Mesothelial cell of epicardium (in vitro differentiated cells): ENCODE data around the gene MAPK14. TPM values are rescaled to one million over a fixed set of nuclear protein-coding genes. Genes with fewer than 3 reads are reported as not detected.

Source experiments
- DNase-seq, 2 experiments: peaks; one replicate each; pipeline ENCODE4 v3.0.0; 2021; ENCODE audit warnings: low spot score in 2 of 2; ENCODE audit not compliant: unreplicated experiment in 2 of 2
- H3K27ac Mint-ChIP-seq: 2 replicates; pipeline ENCODE4 v1.8.0; 2021; ENCODE audit warnings: mixed read lengths
- H3K27me3 Mint-ChIP-seq: 2 replicates; pipeline ENCODE4 v1.8.0; 2021; ENCODE audit warnings: low read depth, mixed read lengths
- H3K36me3 Mint-ChIP-seq: 2 replicates; pipeline ENCODE4 v1.8.0; 2021; ENCODE audit warnings: mixed read lengths
- H3K4me1 Mint-ChIP-seq: 2 replicates; pipeline ENCODE4 v1.8.0; 2021; ENCODE audit warnings: mixed read lengths
- H3K4me3 Mint-ChIP-seq: 2 replicates; pipeline ENCODE4 v1.8.0; 2021; ENCODE audit warnings: mild to moderate bottlenecking, moderate library complexity, mixed read lengths
- H3K9me3 Mint-ChIP-seq: 2 replicates; pipeline ENCODE4 v1.8.0; 2021; ENCODE audit warnings: mixed read lengths
- CTCF ChIP-seq: fragments of 200-600 bp; sonication (generic); IDR thresholded peaks from one replicate; pipeline ENCODE4 v1.5.0; 2021; ENCODE audit warnings: antibody characterized with exemption; ENCODE audit not compliant: unreplicated experiment
- total RNA-seq: library from RNA; stranded (reverse); gene quantifications from 3 replicates; pipeline ENCODE4 v1.2.1, GENCODE V29; 2021

Gene MAPK14
- total RNA-seq, 1 donor from 2014 or later, result 54.8 TPM

- H3K27me3 Mint-ChIP-seq, result no peaks in the 10 kb centered on the region
- no peaks in the 10 kb centered on the region for H3K9me3 Mint-ChIP-seq
- peaks cover 4% of the 10 kb centered on the region for H3K36me3 Mint-ChIP-seq
- DNase-seq, result no peak
- TF ChIP-seq CTCF, result no peak
- no peak overlapping the region for H3K4me3 Mint-ChIP-seq
- H3K27ac Mint-ChIP-seq, result no peak overlapping the region
- peaks cover 59% of the 10 kb centered on the region for H3K4me1 Mint-ChIP-seq
Measured at GRCh38 chr6:36068586-36068985, 41.0 kb downstream of the MAPK14 start.

- Mint-ChIP-seq H3K9me3 (no peaks in the 10 kb centered on the region), H3K27ac (no peak overlapping the region), H3K4me3 (no peak overlapping the region), H3K36me3 (peaks cover 4% of the 10 kb centered on the region), H3K4me1 (peaks cover 57% of the 10 kb centered on the region), H3K27me3 (no peaks in the 10 kb centered on the region)
- DNase-seq, result no peak
- TF ChIP-seq CTCF, result no peak
Measured at GRCh38 chr6:36069573-36069972, 42.0 kb downstream of the MAPK14 start.

- H3K4me1 Mint-ChIP-seq, result peaks cover 51% of the 10 kb centered on the region
- TF ChIP-seq CTCF, result no peak
- no peak for DNase-seq
Measured at GRCh38 chr6:36070252-36070651, 42.6 kb downstream of the MAPK14 start.

GRCh38 chr6:36071281-36071680 is 43.7 kb downstream of the MAPK14 start:
- H3K36me3 Mint-ChIP-seq, result peaks cover 6% of the 10 kb centered on the region
- TF ChIP-seq CTCF, result no peak
- H3K4me1 Mint-ChIP-seq, result peaks cover 50% of the 10 kb centered on the region
- no peak for DNase-seq
- H3K27ac Mint-ChIP-seq, result no peak overlapping the region
- no peaks in the 10 kb centered on the region for H3K27me3 Mint-ChIP-seq
- no peak overlapping the region for H3K4me3 Mint-ChIP-seq
- H3K9me3 Mint-ChIP-seq, result no peaks in the 10 kb centered on the region

More at GRCh38 chr6:36070252-36070651, 42.6 kb downstream of the MAPK14 start:
- Mint-ChIP-seq H3K27ac (no peak overlapping the region), H3K36me3 (peaks cover 5% of the 10 kb centered on the region), H3K27me3 (no peaks in the 10 kb centered on the region), H3K4me3 (no peak overlapping the region), H3K9me3 (no peaks in the 10 kb centered on the region)

- no peak overlapping the region for H3K27ac Mint-ChIP-seq
- no peaks in the 10 kb centered on the region for H3K9me3 Mint-ChIP-seq
- no peak overlapping the region for H3K4me3 Mint-ChIP-seq
- TF ChIP-seq CTCF, result no peak
- H3K36me3 Mint-ChIP-seq, result peaks cover 6% of the 10 kb centered on the region
- H3K27me3 Mint-ChIP-seq, result no peaks in the 10 kb centered on the region
- DNase-seq, result no peak
- peaks cover 50% of the 10 kb centered on the region for H3K4me1 Mint-ChIP-seq
Measured at GRCh38 chr6:36071714-36072113, 44.1 kb downstream of the MAPK14 start.

- Mint-ChIP-seq H3K27me3 (no peaks in the 10 kb centered on the region), H3K4me3 (no peak overlapping the region), H3K36me3 (peaks cover 6% of the 10 kb centered on the region), H3K9me3 (no peaks in the 10 kb centered on the region), H3K27ac (peak overlapping the region; percentile 10), H3K4me1 (peaks cover 52% of the 10 kb centered on the region)
- no peak for DNase-seq
- no peak for TF ChIP-seq CTCF
Measured at GRCh38 chr6:36072681-36073080, 45.1 kb downstream of the MAPK14 start.
